A673 (cell line): ENCODE results near the gene CFAP100. TPM values are rescaled to one million over a fixed set of nuclear protein-coding genes. Genes with fewer than 3 reads are reported as not detected.

Experiments used
- BruUV-seq: library from RNA; stranded (reverse); fragments of 400-500 nt; replicated peaks from 2 replicates; lab custom pipeline; 2021; lab: Mats Ljungman, UMichigan
- CTCF ChIA-PET: fragments of 300-600 bp; sonication (Branson Sonifier 250); formaldehyde crosslinking; loops from one replicate; lab custom pipeline; 2022; ENCODE audit warnings: antibody characterized with exemption; lab: Charles Lee
- POLR2A ChIA-PET: fragments of 300-600 bp; sonication (Branson Sonifier 250); formaldehyde crosslinking; loops from one replicate; lab custom pipeline; 2022; ENCODE audit warnings: antibody characterized with exemption; ENCODE audit not compliant: low non-redundant PET; lab: Charles Lee
- DNase-seq: peaks from one replicate; pipeline ENCODE4 v3.0.0-alpha.2; 2015; ENCODE audit warnings: low spot score
- H3K27ac ChIP-seq: fragments of 200-600 bp; sonication (generic); 2 replicates; pipeline ENCODE4 v1.5.1; 2016; ENCODE audit warnings: mixed run types, low read depth, mild to moderate bottlenecking, mixed read lengths, antibody characterized with exemption, low read length; ENCODE audit not compliant: poor library complexity, severe bottlenecking
- H3K27me3 ChIP-seq: fragments of 200-600 bp; sonication (generic); replicated peaks from 2 replicates; pipeline ENCODE4 v1.6.1; 2017; ENCODE audit warnings: mixed run types, low read depth, mild to moderate bottlenecking, mixed read lengths, antibody characterized with exemption, low read length; ENCODE audit not compliant: insufficient read depth, poor library complexity
- H3K36me3 ChIP-seq: fragments of 200-600 bp; sonication (generic); 2 replicates; pipeline ENCODE4 v1.6.1; 2016; ENCODE audit warnings: mixed run types, mild to moderate bottlenecking, mixed read lengths, antibody characterized with exemption, low read length; ENCODE audit not compliant: insufficient read depth, poor library complexity, severe bottlenecking
- H3K4me1 ChIP-seq: fragments of 200-600 bp; sonication (generic); 2 replicates; pipeline ENCODE4 v1.6.1; 2017; ENCODE audit warnings: mixed run types, mild to moderate bottlenecking, mixed read lengths, antibody characterized with exemption, low read length; ENCODE audit not compliant: insufficient read depth, poor library complexity, severe bottlenecking
- H3K4me3 ChIP-seq: fragments of 200-600 bp; sonication (generic); 2 replicates; pipeline ENCODE4 v1.5.1; 2016; ENCODE audit warnings: low read depth, mixed run types, mild to moderate bottlenecking, mixed read lengths, low read length; ENCODE audit not compliant: poor library complexity, severe bottlenecking
- H3K9me3 ChIP-seq: fragments of 200-600 bp; sonication (generic); 2 replicates; pipeline ENCODE4 v1.6.1; 2016; ENCODE audit warnings: mixed run types, low read depth, mild to moderate bottlenecking, mixed read lengths, antibody characterized with exemption, low read length; ENCODE audit not compliant: poor library complexity, severe bottlenecking
- EZH2 ChIP-seq: fragments of 200-600 bp; sonication (generic); IDR thresholded peaks from 2 replicates; pipeline ENCODE4 v1.6.1; 2017; ENCODE audit warnings: borderline replicate concordance, low read depth, mild to moderate bottlenecking, mixed read lengths, antibody characterized with exemption, low read length; ENCODE audit not compliant: poor library complexity, severe bottlenecking
- intact Hi-C: fragments of 100-400 bp; cut with micrococcal nuclease; formaldehyde crosslinking; loops from one replicate; pipeline ENCODE4 v1.10.0; 2022; ENCODE audit not compliant: unreplicated experiment
- total RNA-seq: library from RNA; stranded (reverse); gene quantifications from 2 replicates; pipeline ENCODE4 v1.2.3, GENCODE V29; 2021
- TF ChIP-seq, protein P1 (sequence below): fragments of 300-800, 200-600 bp; sonication (generic); conservative IDR thresholded peaks from 2 replicates; pipeline ENCODE4 v1.5.1; 2017; ENCODE audit warnings: low read depth, mild to moderate bottlenecking, antibody characterized with exemption, low read length, moderate library complexity, mixed read lengths

CFAP100 gene
- total RNA-seq, 1 experiment from 2014 or later, result not detected

DNA sequence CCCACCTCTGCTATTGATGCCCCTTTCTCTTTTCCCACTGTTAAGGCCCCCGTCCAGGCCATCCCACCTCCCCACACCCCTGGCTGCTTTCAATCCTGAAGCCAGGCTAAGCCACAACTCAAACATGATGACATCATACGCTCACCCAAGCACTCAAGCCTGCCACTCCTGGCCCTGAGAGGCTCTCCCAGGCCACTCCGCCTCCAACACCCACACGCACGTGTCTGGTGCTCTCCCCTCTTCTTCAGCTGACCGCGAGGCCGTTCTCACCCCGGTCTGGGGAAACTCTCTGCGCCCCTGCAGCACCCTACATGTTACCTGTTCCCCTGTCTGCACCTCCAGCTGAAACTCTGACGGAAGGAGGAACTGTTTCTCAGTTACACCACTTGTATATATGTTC, 74.8 kb downstream of the CFAP100 start:
- Histone ChIP-seq H3K27ac (no peak overlapping the region), H3K27me3 (no peaks in the 10 kb centered on the region), H3K4me3 (no peak overlapping the region), H3K4me1 (peaks cover 23% of the 10 kb centered on the region), H3K9me3 (no peaks in the 10 kb centered on the region), H3K36me3 (peaks cover 76% of the 10 kb centered on the region)
- intact Hi-C loops, result no loop called here
- CTCF ChIA-PET, result no interaction called here
- no TSS peak for BruUV-seq
- POLR2A ChIA-PET, result no interaction called here
- TF ChIP-seq, protein P1, sequence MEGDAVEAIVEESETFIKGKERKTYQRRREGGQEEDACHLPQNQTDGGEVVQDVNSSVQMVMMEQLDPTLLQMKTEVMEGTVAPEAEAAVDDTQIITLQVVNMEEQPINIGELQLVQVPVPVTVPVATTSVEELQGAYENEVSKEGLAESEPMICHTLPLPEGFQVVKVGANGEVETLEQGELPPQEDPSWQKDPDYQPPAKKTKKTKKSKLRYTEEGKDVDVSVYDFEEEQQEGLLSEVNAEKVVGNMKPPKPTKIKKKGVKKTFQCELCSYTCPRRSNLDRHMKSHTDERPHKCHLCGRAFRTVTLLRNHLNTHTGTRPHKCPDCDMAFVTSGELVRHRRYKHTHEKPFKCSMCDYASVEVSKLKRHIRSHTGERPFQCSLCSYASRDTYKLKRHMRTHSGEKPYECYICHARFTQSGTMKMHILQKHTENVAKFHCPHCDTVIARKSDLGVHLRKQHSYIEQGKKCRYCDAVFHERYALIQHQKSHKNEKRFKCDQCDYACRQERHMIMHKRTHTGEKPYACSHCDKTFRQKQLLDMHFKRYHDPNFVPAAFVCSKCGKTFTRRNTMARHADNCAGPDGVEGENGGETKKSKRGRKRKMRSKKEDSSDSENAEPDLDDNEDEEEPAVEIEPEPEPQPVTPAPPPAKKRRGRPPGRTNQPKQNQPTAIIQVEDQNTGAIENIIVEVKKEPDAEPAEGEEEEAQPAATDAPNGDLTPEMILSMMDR, result no peak
- no peak for TF ChIP-seq EZH2
- DNase-seq, result no peak

DNA sequence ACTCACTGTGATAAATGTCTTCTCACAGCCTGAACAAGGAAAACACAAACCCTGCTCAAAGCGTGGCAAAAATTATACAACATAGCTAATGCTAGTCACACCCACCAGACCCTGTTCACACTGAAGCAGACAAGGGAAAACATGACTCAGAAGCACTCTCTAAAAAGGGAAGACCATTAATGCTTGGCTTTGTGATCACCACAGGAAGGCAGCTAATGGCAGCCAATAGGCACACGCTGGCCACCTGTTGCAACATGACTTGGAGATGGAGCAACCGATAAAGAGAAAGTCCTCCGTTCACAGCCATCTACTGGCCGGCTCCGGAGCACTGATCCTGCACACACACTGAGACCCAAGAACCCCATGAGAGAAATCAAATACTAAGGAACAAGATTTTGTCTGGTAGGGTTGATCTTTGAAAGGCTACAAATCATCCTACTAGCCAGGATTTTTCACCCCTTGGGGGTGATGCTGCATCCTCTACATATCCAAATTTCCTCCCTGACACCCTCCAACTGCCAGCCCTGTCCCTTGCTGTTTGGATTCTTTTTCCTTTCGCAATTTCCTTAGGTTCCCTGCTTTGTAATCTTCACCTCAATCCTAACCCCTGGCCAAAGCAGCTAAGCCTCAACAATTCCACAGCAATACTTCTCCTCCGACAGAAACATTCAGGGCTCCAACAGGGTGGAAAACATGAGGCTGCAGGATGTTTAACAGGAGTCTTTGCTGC, 77.7 kb downstream of the CFAP100 start:
- peak overlapping the region; percentile 86 for H3K4me3 ChIP-seq
- CTCF ChIA-PET, result interaction anchor here (0.6 to 0.7 kb wide), 2 partner anchors 45 to 1391 kb away, joined by 3 to 9 read pairs; no protein-coding TSS in a partner anchor
- BruUV-seq, result TSS peak; percentile 94
- H3K27ac ChIP-seq, result peak overlapping the region; percentile 71
- H3K27me3 ChIP-seq, result no peaks in the 10 kb centered on the region
- no peaks in the 10 kb centered on the region for H3K9me3 ChIP-seq
- H3K4me1 ChIP-seq, result peaks cover 26% of the 10 kb centered on the region
- H3K36me3 ChIP-seq, result peaks cover 46% of the 10 kb centered on the region
- peak; percentile 93 for DNase-seq
- POLR2A ChIA-PET, result interaction anchor here (0.7 kb wide), 1 partner anchor 257 kb away, joined by 3 read pairs; no protein-coding TSS in a partner anchor
- no peak for TF ChIP-seq EZH2
- TF ChIP-seq, protein P1, result peak; percentile 28; the same call in 1 of the 2 replicates
- intact Hi-C loops, result loop anchor here (5.0 to 10.0 kb wide), 4 partner anchors 115 to 558 kb away; partner anchors contain the start of gene KLF15

DNA sequence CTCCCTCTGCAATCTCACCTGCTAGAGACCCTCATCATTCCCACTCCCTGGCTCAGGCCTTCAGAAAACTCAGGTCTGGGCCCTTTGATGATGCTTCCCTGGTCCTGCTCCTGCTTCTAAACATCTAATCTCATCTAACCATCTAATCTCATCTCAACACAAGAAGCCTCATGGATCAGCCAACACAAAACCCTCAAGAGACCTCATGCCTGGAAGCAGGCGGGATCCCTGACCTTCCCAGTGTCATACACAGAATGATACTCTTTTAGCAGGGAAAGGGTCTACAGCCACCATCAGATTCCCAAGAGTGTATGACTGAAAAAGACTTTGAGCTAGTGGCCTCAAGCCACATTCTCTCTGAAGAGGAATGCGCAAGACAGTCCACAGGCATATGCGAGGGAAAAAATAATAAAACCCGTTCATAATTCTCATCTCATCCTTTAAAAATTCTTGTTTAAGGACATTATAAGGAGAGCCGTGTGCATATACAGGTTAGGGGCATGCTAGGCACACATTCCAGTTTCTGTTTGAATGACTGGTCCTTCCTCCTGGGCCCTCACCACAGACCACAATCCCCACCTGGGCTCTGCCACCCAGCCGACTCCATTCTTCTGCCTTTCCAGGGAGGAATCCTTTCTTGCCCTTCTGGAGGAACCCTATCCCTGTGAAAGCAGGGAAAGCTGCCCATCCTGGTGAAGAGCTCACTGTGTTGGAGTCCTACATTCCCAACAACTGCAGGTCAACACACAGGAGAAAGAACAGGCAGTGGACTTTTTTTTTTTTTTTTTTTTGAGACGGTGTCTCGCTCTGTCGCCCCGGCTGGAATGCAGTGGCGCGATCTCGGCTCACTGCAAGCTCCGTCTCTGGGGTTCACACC, 78.8 kb downstream of the CFAP100 start:
- peak overlapping the region; percentile 87 for H3K27ac ChIP-seq
- TSS peak; percentile 42 for BruUV-seq
- H3K4me1 ChIP-seq, result peaks cover 26% of the 10 kb centered on the region
- H3K4me3 ChIP-seq, result peak overlapping the region; percentile 86
- ChIA-PET POLR2A (no interaction called here), CTCF (no interaction called here)
- TF ChIP-seq, protein P1, result no peak
- no peak for TF ChIP-seq EZH2
- no peaks in the 10 kb centered on the region for H3K27me3 ChIP-seq
- DNase-seq, result no peak
- intact Hi-C loops, result loop anchor here (5.0 to 10.0 kb wide), 4 partner anchors 116 to 559 kb away; partner anchors contain the start of gene KLF15
- H3K36me3 ChIP-seq, result peaks cover 36% of the 10 kb centered on the region
- H3K9me3 ChIP-seq, result no peaks in the 10 kb centered on the region
